HL-60 (cell line): ENCODE data around the gene PABPC1L.

ENCODE experiments used
- CTCF ChIP-seq: IDR thresholded peaks from one replicate; pipeline ENCODE4 v1.5.1; 2011; ENCODE audit warnings: low read length, control low read depth, inconsistent platforms; ENCODE audit not compliant: insufficient read depth
- POLR2AphosphoS5 ChIP-seq: IDR thresholded peaks from 2 replicates; pipeline ENCODE4 v1.6.1; 2012; ENCODE audit warnings: low read depth
- TF ChIP-seq, protein P1 (sequence below): IDR thresholded peaks from 2 replicates; pipeline ENCODE4 v1.6.1; 2012; ENCODE audit warnings: low read depth; ENCODE audit not compliant: insufficient replicate concordance

DNA sequence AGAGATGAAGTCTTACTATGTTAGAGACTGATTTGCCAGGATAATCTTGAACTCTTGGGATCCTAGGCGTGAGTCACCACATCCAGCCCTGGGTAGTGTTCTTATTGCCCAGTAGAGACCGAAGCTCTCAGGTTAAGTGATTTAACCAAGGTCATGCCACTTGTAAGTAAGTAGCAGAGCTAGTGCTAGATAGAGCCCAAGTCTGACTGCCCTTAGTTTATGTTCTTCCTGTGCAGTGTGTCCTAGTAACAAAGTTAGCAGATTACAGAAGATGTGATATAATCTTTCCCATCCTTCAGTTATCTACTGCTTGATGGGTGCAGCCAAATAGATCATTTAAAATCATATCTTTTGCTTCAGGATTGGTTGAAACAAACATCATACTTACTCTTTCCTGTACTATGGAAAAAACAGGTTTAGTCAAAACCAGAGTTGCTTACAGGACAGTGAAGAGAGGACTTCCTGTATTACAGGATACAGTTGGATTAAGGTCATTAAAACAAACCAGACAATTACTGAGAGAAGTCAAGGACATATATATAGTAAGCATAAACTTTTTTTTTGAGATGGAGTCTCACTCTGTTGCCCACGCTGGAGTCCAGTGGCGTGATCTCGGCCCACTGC is 9.5 kb upstream of the PABPC1L start:
- TF ChIP-seq CTCF (no peak), POLR2AphosphoS5 (no peak)
- TF ChIP-seq, protein P1, sequence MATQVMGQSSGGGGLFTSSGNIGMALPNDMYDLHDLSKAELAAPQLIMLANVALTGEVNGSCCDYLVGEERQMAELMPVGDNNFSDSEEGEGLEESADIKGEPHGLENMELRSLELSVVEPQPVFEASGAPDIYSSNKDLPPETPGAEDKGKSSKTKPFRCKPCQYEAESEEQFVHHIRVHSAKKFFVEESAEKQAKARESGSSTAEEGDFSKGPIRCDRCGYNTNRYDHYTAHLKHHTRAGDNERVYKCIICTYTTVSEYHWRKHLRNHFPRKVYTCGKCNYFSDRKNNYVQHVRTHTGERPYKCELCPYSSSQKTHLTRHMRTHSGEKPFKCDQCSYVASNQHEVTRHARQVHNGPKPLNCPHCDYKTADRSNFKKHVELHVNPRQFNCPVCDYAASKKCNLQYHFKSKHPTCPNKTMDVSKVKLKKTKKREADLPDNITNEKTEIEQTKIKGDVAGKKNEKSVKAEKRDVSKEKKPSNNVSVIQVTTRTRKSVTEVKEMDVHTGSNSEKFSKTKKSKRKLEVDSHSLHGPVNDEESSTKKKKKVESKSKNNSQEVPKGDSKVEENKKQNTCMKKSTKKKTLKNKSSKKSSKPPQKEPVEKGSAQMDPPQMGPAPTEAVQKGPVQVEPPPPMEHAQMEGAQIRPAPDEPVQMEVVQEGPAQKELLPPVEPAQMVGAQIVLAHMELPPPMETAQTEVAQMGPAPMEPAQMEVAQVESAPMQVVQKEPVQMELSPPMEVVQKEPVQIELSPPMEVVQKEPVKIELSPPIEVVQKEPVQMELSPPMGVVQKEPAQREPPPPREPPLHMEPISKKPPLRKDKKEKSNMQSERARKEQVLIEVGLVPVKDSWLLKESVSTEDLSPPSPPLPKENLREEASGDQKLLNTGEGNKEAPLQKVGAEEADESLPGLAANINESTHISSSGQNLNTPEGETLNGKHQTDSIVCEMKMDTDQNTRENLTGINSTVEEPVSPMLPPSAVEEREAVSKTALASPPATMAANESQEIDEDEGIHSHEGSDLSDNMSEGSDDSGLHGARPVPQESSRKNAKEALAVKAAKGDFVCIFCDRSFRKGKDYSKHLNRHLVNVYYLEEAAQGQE: no peak
